ENCODE measurements around the gene ATG10. TPM values are rescaled to one million over a fixed set of nuclear protein-coding genes. Genes with fewer than 3 reads are reported as not detected.
A peak's percentile ranks its signal among the peaks of the same experiment; 100 is the strongest.

The ATG10 gene
- total RNA-seq, 1 experiment from 2014 or later = 12.2 TPM

GRCh38 chr5:82095536-82095935 lies 123.7 kb downstream of the ATG10 start:
- ChIA-PET POLR2A (no interaction called here), CTCF (interaction anchor here (1.0 kb wide), 1 partner anchor 12 kb away, joined by 3 read pairs; no protein-coding TSS in a partner anchor)
- TF ChIP-seq ERG (CRISPR knock-in tag; IDR thresholded peaks at IDR 0.05) = no peak
- no peak for TF ChIP-seq ZNF263 (CRISPR knock-in tag; IDR thresholded peaks at IDR 0.05; ENCODE audit: low read depth)
- TF ChIP-seq HMGA2 (CRISPR knock-in tag; IDR thresholded peaks at IDR 0.05) = no peak
- ATAC-seq (no peak), DNase-seq (ENCODE audit: low spot score) (no peak)
- no peak overlapping the region for H3K4me3 Mint-ChIP-seq
- H3K27ac Mint-ChIP-seq = no peak overlapping the region
- H3K27me3 Mint-ChIP-seq (ENCODE audit: low read depth) = no peaks in the 10 kb centered on the region
- H3K9me3 Mint-ChIP-seq = peaks cover 20% of the 10 kb centered on the region
- H3K4me1 Mint-ChIP-seq = peaks cover 4% of the 10 kb centered on the region
- peaks cover 19% of the 10 kb centered on the region for H3K36me3 Mint-ChIP-seq

DNA sequence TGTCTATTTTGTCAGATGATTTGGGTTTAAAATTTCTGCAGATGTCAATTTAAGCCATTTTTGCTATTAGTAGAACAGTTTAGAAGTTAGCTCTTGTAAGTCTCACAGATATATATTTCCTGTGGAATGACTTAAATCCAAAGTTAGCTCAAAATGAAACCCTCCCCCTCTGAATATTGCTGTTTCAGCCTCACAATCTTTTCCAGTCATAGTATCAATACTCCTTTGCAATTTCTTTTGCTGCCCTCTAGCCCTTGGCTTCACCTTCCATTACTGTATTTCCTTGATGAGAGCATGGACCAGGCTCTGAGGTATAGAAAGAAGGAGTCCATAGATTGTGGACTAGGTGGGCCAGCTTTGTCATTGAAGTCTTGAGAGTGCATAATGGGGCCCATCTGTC lies 124.4 kb downstream of the ATG10 start:
- Mint-ChIP-seq H3K27me3 (ENCODE audit: low read depth) (no peaks in the 10 kb centered on the region), H3K36me3 (peaks cover 17% of the 10 kb centered on the region), H3K9me3 (peaks cover 18% of the 10 kb centered on the region), H3K4me1 (peaks cover 7% of the 10 kb centered on the region), H3K4me3 (no peak overlapping the region), H3K27ac (no peak overlapping the region)
- ATAC-seq (no peak), DNase-seq (ENCODE audit: low spot score) (no peak)
- POLR2A ChIA-PET = no interaction called here
- CTCF ChIA-PET = interaction anchor here (1.0 kb wide), 1 partner anchor 11 kb away, joined by 3 read pairs; no protein-coding TSS in a partner anchor
- TF ChIP-seq ZNF281 (CRISPR knock-in tag; IDR thresholded peaks at IDR 0.05) = no peak
- TF ChIP-seq, protein P1, sequence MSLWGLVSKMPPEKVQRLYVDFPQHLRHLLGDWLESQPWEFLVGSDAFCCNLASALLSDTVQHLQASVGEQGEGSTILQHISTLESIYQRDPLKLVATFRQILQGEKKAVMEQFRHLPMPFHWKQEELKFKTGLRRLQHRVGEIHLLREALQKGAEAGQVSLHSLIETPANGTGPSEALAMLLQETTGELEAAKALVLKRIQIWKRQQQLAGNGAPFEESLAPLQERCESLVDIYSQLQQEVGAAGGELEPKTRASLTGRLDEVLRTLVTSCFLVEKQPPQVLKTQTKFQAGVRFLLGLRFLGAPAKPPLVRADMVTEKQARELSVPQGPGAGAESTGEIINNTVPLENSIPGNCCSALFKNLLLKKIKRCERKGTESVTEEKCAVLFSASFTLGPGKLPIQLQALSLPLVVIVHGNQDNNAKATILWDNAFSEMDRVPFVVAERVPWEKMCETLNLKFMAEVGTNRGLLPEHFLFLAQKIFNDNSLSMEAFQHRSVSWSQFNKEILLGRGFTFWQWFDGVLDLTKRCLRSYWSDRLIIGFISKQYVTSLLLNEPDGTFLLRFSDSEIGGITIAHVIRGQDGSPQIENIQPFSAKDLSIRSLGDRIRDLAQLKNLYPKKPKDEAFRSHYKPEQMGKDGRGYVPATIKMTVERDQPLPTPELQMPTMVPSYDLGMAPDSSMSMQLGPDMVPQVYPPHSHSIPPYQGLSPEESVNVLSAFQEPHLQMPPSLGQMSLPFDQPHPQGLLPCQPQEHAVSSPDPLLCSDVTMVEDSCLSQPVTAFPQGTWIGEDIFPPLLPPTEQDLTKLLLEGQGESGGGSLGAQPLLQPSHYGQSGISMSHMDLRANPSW (CRISPR knock-in tag; conservative IDR thresholded peaks at IDR 0.05; ENCODE audit: low read depth) = no peak
- TF ChIP-seq GABPB1 (CRISPR knock-in tag; IDR thresholded peaks at IDR 0.05) = no peak
- no peak for TF ChIP-seq MAX (CRISPR knock-in tag; IDR thresholded peaks at IDR 0.05)
- no peak for TF ChIP-seq ATF1 (CRISPR knock-in tag; IDR thresholded peaks at IDR 0.05)
- no peak for TF ChIP-seq USF2 (CRISPR knock-in tag; IDR thresholded peaks at IDR 0.05)
- TF ChIP-seq RORB (CRISPR knock-in tag; IDR thresholded peaks at IDR 0.05) = no peak
- no peak for TF ChIP-seq TCF7 (CRISPR knock-in tag; IDR thresholded peaks at IDR 0.05; ENCODE audit: low read depth)

GRCh38 chr5:82100303-82101077 lies 128.7 kb downstream of the ATG10 start:
- peak; percentile 13 for DNase-seq (ENCODE audit: low spot score)
- Mint-ChIP-seq H3K4me3 (no peak overlapping the region), H3K4me1 (peaks cover 11% of the 10 kb centered on the region), H3K27ac (0 out of 2 replicates have a peak overlapping the region, but pooled peaks have one; percentile 41), H3K27me3 (ENCODE audit: low read depth) (no peaks in the 10 kb centered on the region), H3K9me3 (no peaks in the 10 kb centered on the region), H3K36me3 (no peaks in the 10 kb centered on the region)
- POLR2A ChIA-PET = interaction anchor here (0.6 kb wide), 1 partner anchor 50 kb away, joined by 3 read pairs; no protein-coding TSS in a partner anchor
- CTCF ChIA-PET = interaction anchor here (0.6 to 1.4 kb wide), 6 partner anchors 8 to 302 kb away, joined by 3 read pairs; no protein-coding TSS in a partner anchor
- peak; percentile 83 for ATAC-seq
- no peak for TF ChIP-seq ZBTB21 (CRISPR knock-in tag; IDR thresholded peaks at IDR 0.05; ENCODE audit: borderline replicate concordance)
- TF ChIP-seq ZNF423 (CRISPR knock-in tag; IDR thresholded peaks at IDR 0.05) = no peak
- TF ChIP-seq, protein P2, sequence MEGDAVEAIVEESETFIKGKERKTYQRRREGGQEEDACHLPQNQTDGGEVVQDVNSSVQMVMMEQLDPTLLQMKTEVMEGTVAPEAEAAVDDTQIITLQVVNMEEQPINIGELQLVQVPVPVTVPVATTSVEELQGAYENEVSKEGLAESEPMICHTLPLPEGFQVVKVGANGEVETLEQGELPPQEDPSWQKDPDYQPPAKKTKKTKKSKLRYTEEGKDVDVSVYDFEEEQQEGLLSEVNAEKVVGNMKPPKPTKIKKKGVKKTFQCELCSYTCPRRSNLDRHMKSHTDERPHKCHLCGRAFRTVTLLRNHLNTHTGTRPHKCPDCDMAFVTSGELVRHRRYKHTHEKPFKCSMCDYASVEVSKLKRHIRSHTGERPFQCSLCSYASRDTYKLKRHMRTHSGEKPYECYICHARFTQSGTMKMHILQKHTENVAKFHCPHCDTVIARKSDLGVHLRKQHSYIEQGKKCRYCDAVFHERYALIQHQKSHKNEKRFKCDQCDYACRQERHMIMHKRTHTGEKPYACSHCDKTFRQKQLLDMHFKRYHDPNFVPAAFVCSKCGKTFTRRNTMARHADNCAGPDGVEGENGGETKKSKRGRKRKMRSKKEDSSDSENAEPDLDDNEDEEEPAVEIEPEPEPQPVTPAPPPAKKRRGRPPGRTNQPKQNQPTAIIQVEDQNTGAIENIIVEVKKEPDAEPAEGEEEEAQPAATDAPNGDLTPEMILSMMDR (IDR thresholded peaks at IDR 0.05) = no peak
- TF ChIP-seq ATF1 (CRISPR knock-in tag; IDR thresholded peaks at IDR 0.05) = no peak
- TF ChIP-seq JAZF1 (CRISPR knock-in tag; IDR thresholded peaks at IDR 0.05) = no peak
- no peak for TF ChIP-seq NR1H2 (CRISPR knock-in tag; IDR thresholded peaks at IDR 0.05)
- TF ChIP-seq, protein P3, sequence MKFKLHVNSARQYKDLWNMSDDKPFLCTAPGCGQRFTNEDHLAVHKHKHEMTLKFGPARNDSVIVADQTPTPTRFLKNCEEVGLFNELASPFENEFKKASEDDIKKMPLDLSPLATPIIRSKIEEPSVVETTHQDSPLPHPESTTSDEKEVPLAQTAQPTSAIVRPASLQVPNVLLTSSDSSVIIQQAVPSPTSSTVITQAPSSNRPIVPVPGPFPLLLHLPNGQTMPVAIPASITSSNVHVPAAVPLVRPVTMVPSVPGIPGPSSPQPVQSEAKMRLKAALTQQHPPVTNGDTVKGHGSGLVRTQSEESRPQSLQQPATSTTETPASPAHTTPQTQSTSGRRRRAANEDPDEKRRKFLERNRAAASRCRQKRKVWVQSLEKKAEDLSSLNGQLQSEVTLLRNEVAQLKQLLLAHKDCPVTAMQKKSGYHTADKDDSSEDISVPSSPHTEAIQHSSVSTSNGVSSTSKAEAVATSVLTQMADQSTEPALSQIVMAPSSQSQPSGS (CRISPR knock-in tag; IDR thresholded peaks at IDR 0.05; ENCODE audit: borderline replicate concordance, low read depth) = no peak
- TF ChIP-seq NFE2L1 (CRISPR knock-in tag; IDR thresholded peaks at IDR 0.05) = no peak
- no peak for TF ChIP-seq ZNF263 (CRISPR knock-in tag; IDR thresholded peaks at IDR 0.05; ENCODE audit: low read depth)
- TF ChIP-seq SMAD3 (CRISPR knock-in tag; IDR thresholded peaks at IDR 0.05; ENCODE audit: borderline replicate concordance) = no peak
- no peak for TF ChIP-seq EMX1 (CRISPR knock-in tag; IDR thresholded peaks at IDR 0.05)

All from WTC11 (cell line).